ENCODE results near the gene TEX11. TPM values are rescaled to one million over a fixed set of nuclear protein-coding genes. Genes with fewer than 3 reads are reported as not detected.

TEX11 gene
- total RNA-seq, 2 donors from 2014 or later, result not detected

Other genes with a start within 250 kb of the TEX11 start
- not detected for gene SLC7A3, start 22.4 kb upstream of the TEX11 start, total RNA-seq
- 10 to 100 TPM; 54.6 to 59.3 TPM for gene SNX12, start 159.6 kb upstream of the TEX11 start, total RNA-seq
- 10 to 100 TPM; 21.5 to 26.7 TPM for gene FOXO4, start 187.1 kb upstream of the TEX11 start, total RNA-seq
- not detected for gene CXorf65, start 198.0 kb upstream of the TEX11 start, total RNA-seq
- gene IL2RG, start 202.9 kb upstream of the TEX11 start, total RNA-seq, result 1 to 10 TPM; 2.6 to 4.8 TPM
- 10 to 100 TPM; 29.2 to 33.0 TPM for gene MED12, start 209.9 kb upstream of the TEX11 start, total RNA-seq
- 1 to 10 TPM in 1 of 2 donors, under 1 TPM in 1; 0.67 to 2.3 TPM for gene NLGN3, start 236.1 kb upstream of the TEX11 start, total RNA-seq